Measurements from ENCODE around the gene GALNTL6.

Gene GALNTL6

DNA sequence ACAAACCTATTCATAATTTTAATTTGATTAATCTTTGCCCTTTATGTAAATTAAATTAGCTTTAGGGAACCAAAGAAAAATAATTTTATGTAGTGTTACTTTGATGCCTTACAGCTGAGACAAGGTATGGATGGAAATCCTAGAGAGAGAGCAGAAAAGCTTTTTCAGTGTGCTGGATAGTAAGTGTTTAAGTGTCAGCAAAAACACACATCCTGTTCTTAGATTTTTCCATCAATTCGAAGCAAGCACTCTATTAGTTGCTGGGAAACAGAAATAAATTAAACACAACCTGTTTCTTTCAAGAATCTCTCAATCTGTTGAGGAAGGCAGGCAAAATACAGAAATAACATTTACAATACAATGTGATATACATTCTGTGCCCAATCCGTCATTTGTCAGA is 327.8 kb downstream of the GALNTL6 start:
- Histone ChIP-seq H3K4me1 (ENCODE audit: insufficient read depth, poor library complexity, severe bottlenecking) (peaks cover 9% of the 10 kb centered on the region), H3K27me3 (ENCODE audit: insufficient read depth, poor library complexity, severe bottlenecking) (no peaks in the 10 kb centered on the region), H3K27ac (ENCODE audit: poor library complexity, severe bottlenecking) (no peak overlapping the region), H3K4me3 (ENCODE audit: severe bottlenecking) (no peak overlapping the region), H3K9me3 (ENCODE audit: severe bottlenecking) (no peaks in the 10 kb centered on the region), H3K36me3 (ENCODE audit: low read depth) (no peaks in the 10 kb centered on the region)
- no peak for TF ChIP-seq CTCF (IDR thresholded peaks at IDR 0.05; ENCODE audit: poor library complexity, severe bottlenecking)
- ATAC-seq (ENCODE audit: low read depth) (no peak), DNase-seq (ENCODE audit: low spot score) (no peak)

GRCh38 chr4:172142281-172142741 is 329.1 kb downstream of the GALNTL6 start:
- H3K27me3 ChIP-seq (ENCODE audit: insufficient read depth, poor library complexity, severe bottlenecking): no peaks in the 10 kb centered on the region
- H3K27ac ChIP-seq (ENCODE audit: poor library complexity, severe bottlenecking): no peak overlapping the region
- DNase-seq (ENCODE audit: low spot score) (no peak), ATAC-seq (ENCODE audit: low read depth) (peak; percentile 64; the same call in 2 of the 3 replicates)
- H3K4me3 ChIP-seq (ENCODE audit: severe bottlenecking): no peak overlapping the region
- TF ChIP-seq CTCF (IDR thresholded peaks at IDR 0.05; ENCODE audit: poor library complexity, severe bottlenecking): no peak
- H3K9me3 ChIP-seq (ENCODE audit: severe bottlenecking): no peaks in the 10 kb centered on the region
- no peaks in the 10 kb centered on the region for H3K36me3 ChIP-seq (ENCODE audit: low read depth)
- peaks cover 9% of the 10 kb centered on the region for H3K4me1 ChIP-seq (ENCODE audit: insufficient read depth, poor library complexity, severe bottlenecking)

DNA sequence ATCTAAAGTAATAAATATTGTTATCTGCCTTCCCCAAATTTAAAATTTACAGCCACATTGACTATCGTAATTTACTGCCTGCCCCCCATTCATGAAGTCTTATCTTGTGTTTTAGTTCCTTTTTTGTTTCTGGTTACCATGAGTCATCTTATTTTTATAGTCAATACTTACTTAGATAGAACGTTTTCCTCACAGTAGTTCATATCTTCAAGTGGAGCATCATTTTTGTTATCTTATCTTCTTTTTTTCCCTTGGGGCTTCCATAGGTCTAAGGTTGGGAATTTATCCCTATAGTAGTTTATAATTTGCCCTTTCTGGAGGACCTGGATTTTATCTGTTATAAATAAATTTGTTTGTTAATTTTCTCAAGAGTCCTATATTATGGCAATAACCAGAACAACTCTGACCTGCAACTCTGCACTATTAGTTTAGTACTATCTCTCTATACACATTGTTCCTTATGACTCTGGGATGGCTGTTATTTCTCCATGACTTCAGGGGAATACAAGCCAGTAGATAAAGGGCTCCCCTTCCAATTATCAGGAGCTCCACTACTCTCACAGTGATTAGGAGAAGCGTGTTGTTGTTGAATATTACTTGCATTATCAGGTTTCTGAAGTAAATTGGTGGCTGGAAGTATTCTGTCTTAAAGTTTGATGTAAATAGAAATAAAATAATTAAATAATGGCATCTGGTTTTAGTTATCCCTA is 330.6 kb downstream of the GALNTL6 start:
- no peaks in the 10 kb centered on the region for H3K27me3 ChIP-seq (ENCODE audit: insufficient read depth, poor library complexity, severe bottlenecking)
- H3K9me3 ChIP-seq (ENCODE audit: severe bottlenecking): no peaks in the 10 kb centered on the region
- no peak for DNase-seq (ENCODE audit: low spot score)
- H3K4me1 ChIP-seq (ENCODE audit: insufficient read depth, poor library complexity, severe bottlenecking): peaks cover 9% of the 10 kb centered on the region
- TF ChIP-seq CTCF (IDR thresholded peaks at IDR 0.05; ENCODE audit: poor library complexity, severe bottlenecking): no peak
- no peak overlapping the region for H3K4me3 ChIP-seq (ENCODE audit: severe bottlenecking)
- no peaks in the 10 kb centered on the region for H3K36me3 ChIP-seq (ENCODE audit: low read depth)
- no peak for ATAC-seq (ENCODE audit: low read depth)
- H3K27ac ChIP-seq (ENCODE audit: poor library complexity, severe bottlenecking): no peak overlapping the region

GRCh38 chr4:172147687-172148086 is 334.5 kb downstream of the GALNTL6 start:
- Histone ChIP-seq H3K4me1 (ENCODE audit: insufficient read depth, poor library complexity, severe bottlenecking) (peaks cover 3% of the 10 kb centered on the region), H3K36me3 (ENCODE audit: low read depth) (no peaks in the 10 kb centered on the region), H3K27ac (ENCODE audit: poor library complexity, severe bottlenecking) (no peak overlapping the region), H3K27me3 (ENCODE audit: insufficient read depth, poor library complexity, severe bottlenecking) (no peaks in the 10 kb centered on the region), H3K4me3 (ENCODE audit: severe bottlenecking) (no peak overlapping the region), H3K9me3 (ENCODE audit: severe bottlenecking) (no peaks in the 10 kb centered on the region)
- DNase-seq (ENCODE audit: low spot score) (no peak), ATAC-seq (ENCODE audit: low read depth) (no peak)
- TF ChIP-seq CTCF (IDR thresholded peaks at IDR 0.05; ENCODE audit: poor library complexity, severe bottlenecking): peak; percentile 41

DNA sequence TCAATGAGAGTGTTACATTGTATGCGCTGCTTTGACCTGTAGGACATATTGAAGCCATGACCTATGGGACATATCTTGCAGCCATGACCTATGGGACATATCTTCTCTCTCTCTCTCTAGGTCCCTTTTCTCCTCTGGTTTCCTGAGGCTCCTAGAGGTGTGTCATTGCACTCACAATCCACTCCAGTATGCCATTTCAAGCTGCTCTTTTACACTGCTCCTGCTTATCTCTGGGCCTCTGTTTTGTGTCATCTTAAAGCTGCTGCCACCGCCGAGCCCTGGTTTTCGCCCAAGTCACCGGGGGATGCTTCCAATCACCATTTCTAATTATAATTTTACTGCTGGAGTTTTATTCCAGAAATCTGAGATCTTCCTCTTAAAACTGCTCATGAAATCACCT is 336.1 kb downstream of the GALNTL6 start:
- ATAC-seq (ENCODE audit: low read depth): no peak
- Histone ChIP-seq H3K4me3 (ENCODE audit: severe bottlenecking) (no peak overlapping the region), H3K27ac (ENCODE audit: poor library complexity, severe bottlenecking) (no peak overlapping the region), H3K36me3 (ENCODE audit: low read depth) (no peaks in the 10 kb centered on the region), H3K27me3 (ENCODE audit: insufficient read depth, poor library complexity, severe bottlenecking) (no peaks in the 10 kb centered on the region), H3K4me1 (ENCODE audit: insufficient read depth, poor library complexity, severe bottlenecking) (peaks cover 2% of the 10 kb centered on the region), H3K9me3 (ENCODE audit: severe bottlenecking) (no peaks in the 10 kb centered on the region)
- DNase-seq (ENCODE audit: low spot score): no peak
- no peak for TF ChIP-seq CTCF (IDR thresholded peaks at IDR 0.05; ENCODE audit: poor library complexity, severe bottlenecking)

Data from RWPE2 (cell line).